HG03196 (cell line): ENCODE measurements around the gene SH2D2A.

Experiments used
- ATAC-seq: cut with Tn5 transposase; IDR thresholded peaks from one replicate; pipeline ENCODE4 v1.9.1; 2021; ENCODE audit not compliant: unreplicated experiment

SH2D2A gene

GRCh38 chr1:156805766-156806511, 10.7 kb downstream of the SH2D2A start:
- ATAC-seq = no peak

DNA sequence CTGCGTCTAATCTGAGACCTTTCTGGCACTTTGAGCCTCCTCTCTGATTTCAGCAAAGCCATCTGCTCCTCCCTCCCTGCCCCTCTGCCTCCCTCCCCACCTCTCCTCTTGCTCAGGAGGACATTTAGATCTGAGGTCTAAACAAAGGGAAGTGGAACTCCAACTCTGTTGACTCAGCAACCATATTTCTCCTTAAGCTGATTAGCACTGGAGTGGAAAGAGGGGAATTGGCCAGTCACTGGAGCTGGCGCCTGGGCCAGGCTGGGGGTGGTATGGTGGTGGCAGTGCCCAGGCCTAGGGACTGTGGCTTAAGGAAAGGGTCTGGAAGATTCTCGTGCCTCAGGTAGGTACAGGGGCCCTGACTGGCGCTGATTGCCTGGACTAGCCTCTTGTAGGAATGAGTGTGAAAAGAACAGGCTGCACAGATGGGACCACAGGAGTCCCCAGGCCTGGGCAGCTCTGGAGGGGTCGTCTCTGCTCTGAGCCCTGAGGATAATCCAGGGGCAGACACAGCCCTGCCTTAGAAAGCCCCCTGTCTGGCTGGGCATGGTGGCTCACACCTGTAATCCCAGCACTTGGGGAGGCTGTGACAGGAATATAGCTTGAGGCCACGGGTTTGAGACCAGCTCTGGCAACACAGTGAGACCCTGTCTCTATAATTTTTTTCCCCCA, 11.9 kb downstream of the SH2D2A start:
- ATAC-seq = no peak

GRCh38 chr1:156804026-156804425, 12.6 kb downstream of the SH2D2A start:
- ATAC-seq = no peak

- no peak for ATAC-seq
These were observed 13.4 kb downstream of the SH2D2A start for GRCh38 chr1:156803086-156803851.

DNA sequence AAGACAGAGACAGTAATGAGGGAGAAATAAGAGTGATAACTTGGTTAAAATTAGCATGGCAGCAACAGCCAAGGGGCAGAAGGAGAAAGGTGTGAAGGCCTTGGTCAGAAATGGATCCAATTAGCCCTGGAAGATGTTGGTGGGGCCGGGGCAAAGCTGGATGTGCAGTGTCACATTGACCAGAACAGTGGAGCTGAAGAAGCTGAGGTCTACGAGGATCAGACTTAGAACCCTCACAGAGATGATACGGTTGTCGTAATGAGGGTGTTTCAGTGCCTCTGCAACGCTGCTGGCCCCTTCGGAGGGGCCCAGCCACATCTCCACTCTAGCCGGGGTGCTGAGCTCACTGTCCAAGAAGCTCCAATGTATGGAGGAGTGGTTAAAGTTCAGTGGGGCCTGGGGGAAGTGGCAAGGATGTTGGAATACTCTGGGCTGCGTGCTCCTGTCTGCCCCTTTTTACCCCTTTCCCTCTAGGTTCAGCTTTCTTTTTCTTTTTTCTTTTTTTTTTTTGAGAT, 14.2 kb downstream of the SH2D2A start:
- ATAC-seq = no peak

GRCh38 chr1:156801409-156802121, 15.1 kb downstream of the SH2D2A start:
- no peak for ATAC-seq

- no peak for ATAC-seq
These were observed 19.3 kb downstream of the SH2D2A start for GRCh38 chr1:156797212-156797871.

DNA sequence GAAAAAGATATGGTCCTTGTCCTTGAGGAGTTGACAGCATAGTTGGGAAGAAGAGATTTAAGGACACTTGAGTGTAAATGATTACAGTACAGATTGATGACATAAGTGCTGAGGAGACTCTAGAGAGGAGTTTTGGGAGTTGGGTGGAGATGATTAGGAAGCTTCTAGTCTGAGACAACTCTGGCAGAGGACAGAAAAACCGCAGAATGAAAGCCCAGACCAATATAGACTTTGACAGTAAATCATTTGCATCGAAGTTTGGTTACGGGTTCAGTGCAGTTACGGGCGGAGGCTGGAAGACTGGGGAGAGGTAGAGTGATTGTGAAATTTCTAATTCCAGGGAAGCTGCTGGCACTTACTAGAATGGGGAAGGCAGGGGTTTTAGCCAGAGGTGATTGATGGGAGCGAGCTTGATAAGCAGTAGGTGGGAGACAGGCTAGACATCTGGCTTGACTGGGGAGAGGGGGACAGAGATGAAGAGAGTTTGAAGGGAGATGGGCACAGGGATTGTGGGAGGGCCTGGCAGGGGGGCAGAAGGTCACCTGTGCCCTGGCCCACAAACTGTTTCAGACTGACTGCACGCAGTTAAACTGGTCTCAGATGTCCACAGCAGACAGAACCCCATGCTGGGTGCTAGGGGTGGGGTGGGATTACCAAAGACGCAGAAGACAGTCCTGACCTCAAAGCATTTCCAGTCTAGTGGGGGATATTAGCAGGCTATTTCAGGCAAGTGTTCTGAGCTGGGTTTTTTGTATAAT, 20.1 kb downstream of the SH2D2A start:
- no peak for ATAC-seq

- ATAC-seq = no peak
These were observed 20.9 kb downstream of the SH2D2A start for GRCh38 chr1:156795787-156796186.

DNA sequence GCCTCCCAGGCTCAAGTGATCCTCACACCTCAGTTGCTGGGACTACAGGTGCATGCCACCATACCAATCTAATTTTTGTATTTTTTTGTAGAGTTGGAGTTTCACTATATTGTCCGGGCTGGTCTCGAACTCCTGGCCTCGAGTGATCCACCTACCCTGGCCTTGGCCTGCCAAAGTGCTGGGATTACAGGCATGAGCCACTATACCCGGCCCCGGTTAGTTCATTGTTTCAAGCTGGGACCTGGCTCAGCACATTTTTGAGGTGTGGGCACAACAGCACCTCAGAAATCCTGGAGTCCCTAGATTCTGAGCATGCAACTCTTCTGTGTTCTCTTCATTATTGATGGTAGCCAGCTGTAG, 21.3 kb downstream of the SH2D2A start:
- ATAC-seq = no peak

- ATAC-seq = no peak
These were observed 21.9 kb downstream of the SH2D2A start for GRCh38 chr1:156794506-156795373.

DNA sequence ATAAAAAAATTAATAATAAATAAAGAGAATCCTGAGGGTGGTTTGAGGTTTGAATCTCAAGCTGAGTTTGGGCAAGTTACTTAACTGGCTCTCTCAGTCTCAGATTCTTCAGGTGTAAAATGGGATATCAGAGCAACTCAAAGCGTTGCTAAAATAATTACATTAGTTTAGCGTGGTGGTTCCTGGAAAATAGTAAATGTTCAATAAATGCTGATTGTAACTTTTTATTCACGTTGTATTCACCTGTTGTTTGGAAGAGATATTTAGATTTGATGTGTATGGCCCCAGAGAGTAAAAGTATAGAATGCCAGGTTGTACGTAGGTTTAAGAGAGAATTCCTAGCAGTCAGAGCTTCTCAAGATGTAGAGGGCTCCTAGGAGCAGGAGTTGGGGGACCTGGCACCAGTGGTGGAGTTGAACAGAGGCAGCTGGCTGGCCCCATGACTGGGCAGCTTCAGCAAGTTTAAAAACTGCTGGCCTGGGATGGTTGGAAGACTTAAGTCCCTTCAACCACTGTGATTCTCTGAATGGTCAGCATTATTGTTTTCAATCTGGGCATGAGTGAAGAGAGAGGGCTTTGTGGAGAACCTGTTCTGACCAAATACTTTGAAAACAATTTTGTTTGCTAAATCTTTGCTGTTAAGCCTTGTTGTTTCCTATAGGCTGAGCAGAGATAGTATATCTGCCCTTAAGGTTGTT, 26.9 kb downstream of the SH2D2A start:
- no peak for ATAC-seq

DNA sequence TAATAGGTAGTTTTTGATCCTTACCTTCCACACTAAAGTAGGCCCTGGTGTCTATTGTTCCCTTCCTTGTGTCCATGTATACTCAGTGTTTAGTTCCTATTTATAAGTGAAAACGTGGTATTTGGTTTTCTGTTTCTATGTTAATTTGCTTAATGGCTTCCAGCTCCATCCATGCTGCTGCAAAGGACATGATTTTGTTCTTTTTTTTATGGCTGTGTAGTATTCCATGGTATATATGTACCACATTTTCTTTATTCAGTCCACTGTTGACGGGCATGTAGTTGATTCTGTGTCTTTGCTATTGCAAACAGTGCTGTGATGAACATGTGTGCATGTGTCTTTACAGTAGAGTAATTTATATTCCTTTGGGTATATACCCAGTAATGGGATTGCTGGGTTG, 28.5 kb downstream of the SH2D2A start:
- no peak for ATAC-seq

- ATAC-seq = no peak
These were observed 30.0 kb downstream of the SH2D2A start for GRCh38 chr1:156786640-156787039.

DNA sequence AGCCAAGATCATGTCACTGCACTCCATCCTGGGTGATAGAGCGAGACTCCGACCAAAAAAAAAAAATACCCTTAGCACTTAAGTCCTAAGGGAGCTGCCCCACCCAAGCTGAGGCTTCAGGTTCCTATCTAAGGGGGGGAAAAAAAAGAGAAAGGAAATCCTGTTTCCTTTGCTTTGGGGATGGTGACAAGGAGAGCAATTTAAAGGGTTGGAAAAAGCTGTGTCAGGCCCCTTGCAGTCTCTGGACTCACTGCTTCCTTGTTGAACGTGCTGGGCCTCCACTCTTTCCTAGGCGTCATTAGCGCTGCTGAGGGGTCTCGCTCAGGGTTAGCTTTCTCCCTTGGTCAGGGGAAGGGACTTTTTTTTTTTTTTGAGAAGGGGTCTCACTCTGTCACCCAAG, 31.2 kb downstream of the SH2D2A start:
- ATAC-seq = no peak

DNA sequence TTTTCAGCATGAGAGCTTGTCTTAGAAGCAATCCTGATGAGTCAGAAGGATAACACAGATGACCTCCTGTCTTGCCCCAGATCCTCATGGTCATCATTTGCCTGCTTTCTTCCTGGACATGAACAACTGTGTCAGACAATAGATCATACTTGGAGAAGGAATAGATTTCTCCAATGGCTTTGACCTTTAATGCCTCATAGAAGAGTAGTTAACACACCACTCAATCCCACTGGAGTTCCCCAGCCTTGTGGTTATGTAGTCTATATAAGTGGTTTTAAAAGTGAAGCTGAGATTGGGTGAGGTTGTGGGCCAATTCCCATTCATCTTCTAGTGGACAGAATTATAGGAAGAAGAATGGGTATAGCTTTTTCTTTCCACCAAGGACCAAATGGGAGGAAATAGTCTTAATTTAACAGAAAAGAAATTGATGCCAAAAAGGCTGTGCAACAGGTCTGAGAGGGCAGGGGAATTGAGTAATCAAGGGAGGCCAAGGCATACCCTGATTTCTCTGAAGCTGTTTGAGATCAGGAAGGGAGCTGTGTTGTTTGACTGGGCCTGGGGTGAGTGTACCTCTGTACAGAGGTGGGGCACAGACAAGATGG, 35.0 kb downstream of the SH2D2A start:
- ATAC-seq = no peak

DNA sequence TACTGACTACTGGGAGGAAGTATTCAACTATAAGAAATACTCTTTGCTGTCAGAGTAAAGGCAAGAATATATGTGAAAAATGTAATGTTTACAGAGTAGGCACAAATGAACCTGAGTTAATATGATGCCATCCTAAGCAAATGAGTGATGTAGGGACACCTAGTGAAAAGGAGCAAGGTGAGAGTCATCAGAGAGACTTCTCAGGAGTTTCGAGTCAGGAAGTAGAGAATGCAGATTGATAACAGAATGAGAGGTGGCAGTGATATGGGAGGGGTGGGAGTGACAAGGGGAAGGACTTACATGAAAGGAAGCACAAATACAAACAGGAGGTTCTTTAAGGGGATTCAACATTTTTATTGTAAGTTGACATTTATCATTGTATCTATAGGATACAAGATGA, 39.1 kb downstream of the SH2D2A start:
- no peak for ATAC-seq

- no peak for ATAC-seq
These were observed 39.7 kb downstream of the SH2D2A start for GRCh38 chr1:156776942-156777341.
